ENCODE data around the gene DRC3. TPM values are rescaled to one million over a fixed set of nuclear protein-coding genes. Genes with fewer than 3 reads are reported as not detected.

DRC3 gene
- total and polyA plus RNA-seq, 4 donors = 0.61 to 1.5 (median 1.1) TPM

GRCh38 chr17:17972952-17973254 lies 241 bp downstream of the DRC3 start:
- Histone ChIP-seq H3K4me1 (ENCODE audit: control insufficient read depth in 4 of 4, insufficient read depth in 4 of 4, low read length in 3 of 4) (peaks cover 4 to 20% (median 18%) of the 10 kb centered on the region in 4 donors), H3K9ac (ENCODE audit: low read depth in 1 of 2, low read length in 2 of 2) (no peak overlapping the region), H3K27ac (ENCODE audit: low read depth in 1 of 2, low read length in 2 of 2) (no peak overlapping the region), H3K9me3 (ENCODE audit: control insufficient read depth in 4 of 4, low read length in 3 of 4) (no peaks in the 10 kb centered on the region), H3K4me3 (ENCODE audit: low read depth in 1 of 3, low read length in 3 of 3) (peak overlapping the region; percentile 43 to 83 (median 67)), H3K27me3 (ENCODE audit: control insufficient read depth in 4 of 4, insufficient read depth in 4 of 4, low read length in 3 of 4) (no peaks in the 10 kb centered on the region), H3K36me3 (ENCODE audit: control insufficient read depth in 4 of 4, insufficient read depth in 3 of 4, low read depth in 1 of 4, low read length in 3 of 4) (no peaks in the 10 kb centered on the region)
- no peak for TF ChIP-seq JUND (IDR thresholded peaks at IDR 0.05)
- TF ChIP-seq FOXA2 (IDR thresholded peaks at IDR 0.05) = no peak
- TF ChIP-seq, protein P1, sequence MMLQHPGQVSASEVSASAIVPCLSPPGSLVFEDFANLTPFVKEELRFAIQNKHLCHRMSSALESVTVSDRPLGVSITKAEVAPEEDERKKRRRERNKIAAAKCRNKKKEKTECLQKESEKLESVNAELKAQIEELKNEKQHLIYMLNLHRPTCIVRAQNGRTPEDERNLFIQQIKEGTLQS (IDR thresholded peaks at IDR 0.05) = no peak
- no peak for TF ChIP-seq TAF1 (conservative IDR thresholded peaks at IDR 0.05)
- no peak for TF ChIP-seq RXRA (IDR thresholded peaks at IDR 0.05)
- no peak for TF ChIP-seq HNF4G (IDR thresholded peaks at IDR 0.05)
- no peak for TF ChIP-seq FOXA1 (IDR thresholded peaks at IDR 0.05)
- TF ChIP-seq ZBTB33 (IDR thresholded peaks at IDR 0.05) = no peak
- no peak for TF ChIP-seq MAX (IDR thresholded peaks at IDR 0.05)
- TF ChIP-seq, protein P2, sequence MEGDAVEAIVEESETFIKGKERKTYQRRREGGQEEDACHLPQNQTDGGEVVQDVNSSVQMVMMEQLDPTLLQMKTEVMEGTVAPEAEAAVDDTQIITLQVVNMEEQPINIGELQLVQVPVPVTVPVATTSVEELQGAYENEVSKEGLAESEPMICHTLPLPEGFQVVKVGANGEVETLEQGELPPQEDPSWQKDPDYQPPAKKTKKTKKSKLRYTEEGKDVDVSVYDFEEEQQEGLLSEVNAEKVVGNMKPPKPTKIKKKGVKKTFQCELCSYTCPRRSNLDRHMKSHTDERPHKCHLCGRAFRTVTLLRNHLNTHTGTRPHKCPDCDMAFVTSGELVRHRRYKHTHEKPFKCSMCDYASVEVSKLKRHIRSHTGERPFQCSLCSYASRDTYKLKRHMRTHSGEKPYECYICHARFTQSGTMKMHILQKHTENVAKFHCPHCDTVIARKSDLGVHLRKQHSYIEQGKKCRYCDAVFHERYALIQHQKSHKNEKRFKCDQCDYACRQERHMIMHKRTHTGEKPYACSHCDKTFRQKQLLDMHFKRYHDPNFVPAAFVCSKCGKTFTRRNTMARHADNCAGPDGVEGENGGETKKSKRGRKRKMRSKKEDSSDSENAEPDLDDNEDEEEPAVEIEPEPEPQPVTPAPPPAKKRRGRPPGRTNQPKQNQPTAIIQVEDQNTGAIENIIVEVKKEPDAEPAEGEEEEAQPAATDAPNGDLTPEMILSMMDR (IDR thresholded peaks at IDR 0.05; ENCODE audit: low read depth, low read length, missing input control) = no peak
- TF ChIP-seq RAD21 (IDR thresholded peaks at IDR 0.05) = no peak
- no peak for TF ChIP-seq SP1 (IDR thresholded peaks at IDR 0.05)
- TF ChIP-seq, protein P3, sequence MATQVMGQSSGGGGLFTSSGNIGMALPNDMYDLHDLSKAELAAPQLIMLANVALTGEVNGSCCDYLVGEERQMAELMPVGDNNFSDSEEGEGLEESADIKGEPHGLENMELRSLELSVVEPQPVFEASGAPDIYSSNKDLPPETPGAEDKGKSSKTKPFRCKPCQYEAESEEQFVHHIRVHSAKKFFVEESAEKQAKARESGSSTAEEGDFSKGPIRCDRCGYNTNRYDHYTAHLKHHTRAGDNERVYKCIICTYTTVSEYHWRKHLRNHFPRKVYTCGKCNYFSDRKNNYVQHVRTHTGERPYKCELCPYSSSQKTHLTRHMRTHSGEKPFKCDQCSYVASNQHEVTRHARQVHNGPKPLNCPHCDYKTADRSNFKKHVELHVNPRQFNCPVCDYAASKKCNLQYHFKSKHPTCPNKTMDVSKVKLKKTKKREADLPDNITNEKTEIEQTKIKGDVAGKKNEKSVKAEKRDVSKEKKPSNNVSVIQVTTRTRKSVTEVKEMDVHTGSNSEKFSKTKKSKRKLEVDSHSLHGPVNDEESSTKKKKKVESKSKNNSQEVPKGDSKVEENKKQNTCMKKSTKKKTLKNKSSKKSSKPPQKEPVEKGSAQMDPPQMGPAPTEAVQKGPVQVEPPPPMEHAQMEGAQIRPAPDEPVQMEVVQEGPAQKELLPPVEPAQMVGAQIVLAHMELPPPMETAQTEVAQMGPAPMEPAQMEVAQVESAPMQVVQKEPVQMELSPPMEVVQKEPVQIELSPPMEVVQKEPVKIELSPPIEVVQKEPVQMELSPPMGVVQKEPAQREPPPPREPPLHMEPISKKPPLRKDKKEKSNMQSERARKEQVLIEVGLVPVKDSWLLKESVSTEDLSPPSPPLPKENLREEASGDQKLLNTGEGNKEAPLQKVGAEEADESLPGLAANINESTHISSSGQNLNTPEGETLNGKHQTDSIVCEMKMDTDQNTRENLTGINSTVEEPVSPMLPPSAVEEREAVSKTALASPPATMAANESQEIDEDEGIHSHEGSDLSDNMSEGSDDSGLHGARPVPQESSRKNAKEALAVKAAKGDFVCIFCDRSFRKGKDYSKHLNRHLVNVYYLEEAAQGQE (IDR thresholded peaks at IDR 0.05) = no peak
- WGBS = 5% methylated on average over 13 of the region's 13 CpGs
- no peak for DNase-seq (ENCODE audit: low spot score)

DNA sequence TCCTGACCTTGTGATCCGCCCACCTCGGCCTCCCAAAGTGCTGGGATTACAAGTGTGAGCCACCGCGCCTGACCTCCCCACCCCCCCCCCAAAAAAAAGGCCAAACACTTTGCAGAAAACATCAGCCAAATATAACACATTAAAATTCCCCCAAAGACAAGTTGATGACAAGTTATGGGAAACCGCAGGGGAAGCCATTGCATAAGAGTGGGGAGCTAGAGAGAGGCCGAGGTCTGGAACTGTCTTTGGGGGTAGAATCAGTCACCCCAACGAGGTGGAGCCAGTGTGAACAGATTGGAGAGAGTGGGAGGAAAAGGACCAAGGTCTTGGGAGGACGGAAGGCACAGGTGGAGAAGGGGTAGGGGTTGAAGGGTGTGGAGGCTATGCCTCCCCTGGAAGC lies 2.8 kb downstream of the DRC3 start:
- no peaks in the 10 kb centered on the region for H3K36me3 ChIP-seq (ENCODE audit: control insufficient read depth in 4 of 4, insufficient read depth in 3 of 4, low read depth in 1 of 4, low read length in 3 of 4)
- peaks cover 4 to 19% (median 17%) of the 10 kb centered on the region in 4 donors for H3K4me1 ChIP-seq (ENCODE audit: control insufficient read depth in 4 of 4, insufficient read depth in 4 of 4, low read length in 3 of 4)
- no peak for TF ChIP-seq YY1 (IDR thresholded peaks at IDR 0.05)
- no peak overlapping the region for H3K4me3 ChIP-seq (ENCODE audit: low read depth in 1 of 3, low read length in 3 of 3)
- no peak overlapping the region for H3K27ac ChIP-seq (ENCODE audit: low read depth in 1 of 2, low read length in 2 of 2)
- 74% methylated on average over 8 of the region's 8 CpGs for WGBS
- no peak for DNase-seq (ENCODE audit: low spot score)
- H3K9me3 ChIP-seq (ENCODE audit: control insufficient read depth in 4 of 4, low read length in 3 of 4) = no peaks in the 10 kb centered on the region
- no peaks in the 10 kb centered on the region for H3K27me3 ChIP-seq (ENCODE audit: control insufficient read depth in 4 of 4, insufficient read depth in 4 of 4, low read length in 3 of 4)
- H3K9ac ChIP-seq (ENCODE audit: low read depth in 1 of 2, low read length in 2 of 2) = no peak overlapping the region
